IMR-90 (cell line): ENCODE data around the gene OR5C1.

Source experiments
- MAZ ChIP-seq: IDR thresholded peaks from 2 replicates; pipeline ENCODE4 v1.6.1; 2012; ENCODE audit warnings: low read depth, mild to moderate bottlenecking, low read length, improper control_type of control experiment, moderate library complexity, borderline replicate concordance
- MXI1 ChIP-seq: IDR thresholded peaks from 2 replicates; pipeline ENCODE4 v1.6.1; 2012; ENCODE audit warnings: low read depth, mild to moderate bottlenecking, low read length, moderate library complexity, borderline replicate concordance
- POLR2A ChIP-seq: IDR thresholded peaks from 2 replicates; pipeline ENCODE4 v1.6.1; 2012; ENCODE audit warnings: mild to moderate bottlenecking, low read depth, low read length
- RCOR1 ChIP-seq: IDR thresholded peaks from 2 replicates; pipeline ENCODE4 v1.6.1; 2012; ENCODE audit warnings: mild to moderate bottlenecking, low read length, improper control_type of control experiment; ENCODE audit not compliant: insufficient replicate concordance
- RFX5 ChIP-seq: IDR thresholded peaks from 2 replicates; pipeline ENCODE4 v1.8.0; 2012; ENCODE audit warnings: low read depth, mild to moderate bottlenecking, low read length, moderate library complexity
- TF ChIP-seq, protein P1 (sequence below): conservative IDR thresholded peaks from 2 replicates; pipeline ENCODE4 v1.5.1; 2012; ENCODE audit warnings: mild to moderate bottlenecking, low read depth, low read length, improper control_type of control experiment

DNA sequence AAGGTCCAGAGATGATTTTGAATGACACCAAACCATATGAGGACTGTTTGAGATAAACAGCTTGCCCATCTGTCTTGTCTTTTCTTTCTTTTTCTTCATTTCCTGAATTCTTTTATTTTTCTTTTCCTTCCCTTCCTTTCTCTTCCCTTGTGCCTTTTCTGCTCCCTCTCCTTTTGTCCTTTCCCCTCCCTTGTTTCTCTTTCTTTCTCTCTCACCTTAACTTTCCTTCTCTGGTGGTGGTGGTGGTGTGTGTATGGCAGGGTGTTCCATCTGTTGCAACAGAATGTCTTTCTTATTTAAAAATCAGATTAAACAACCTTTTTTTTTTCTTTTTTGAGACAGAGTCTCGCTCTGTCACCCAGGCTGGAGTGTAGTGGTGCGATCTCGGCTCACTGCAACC lies 43.5 kb downstream of the OR5C1 start:
- TF ChIP-seq, protein P1, sequence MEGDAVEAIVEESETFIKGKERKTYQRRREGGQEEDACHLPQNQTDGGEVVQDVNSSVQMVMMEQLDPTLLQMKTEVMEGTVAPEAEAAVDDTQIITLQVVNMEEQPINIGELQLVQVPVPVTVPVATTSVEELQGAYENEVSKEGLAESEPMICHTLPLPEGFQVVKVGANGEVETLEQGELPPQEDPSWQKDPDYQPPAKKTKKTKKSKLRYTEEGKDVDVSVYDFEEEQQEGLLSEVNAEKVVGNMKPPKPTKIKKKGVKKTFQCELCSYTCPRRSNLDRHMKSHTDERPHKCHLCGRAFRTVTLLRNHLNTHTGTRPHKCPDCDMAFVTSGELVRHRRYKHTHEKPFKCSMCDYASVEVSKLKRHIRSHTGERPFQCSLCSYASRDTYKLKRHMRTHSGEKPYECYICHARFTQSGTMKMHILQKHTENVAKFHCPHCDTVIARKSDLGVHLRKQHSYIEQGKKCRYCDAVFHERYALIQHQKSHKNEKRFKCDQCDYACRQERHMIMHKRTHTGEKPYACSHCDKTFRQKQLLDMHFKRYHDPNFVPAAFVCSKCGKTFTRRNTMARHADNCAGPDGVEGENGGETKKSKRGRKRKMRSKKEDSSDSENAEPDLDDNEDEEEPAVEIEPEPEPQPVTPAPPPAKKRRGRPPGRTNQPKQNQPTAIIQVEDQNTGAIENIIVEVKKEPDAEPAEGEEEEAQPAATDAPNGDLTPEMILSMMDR: no peak
- TF ChIP-seq RCOR1: no peak
- TF ChIP-seq POLR2A: no peak
- TF ChIP-seq RFX5: no peak
- no peak for TF ChIP-seq MXI1
- TF ChIP-seq MAZ: no peak
